GM19023 (cell line): Measurements from ENCODE around the gene MAFB.

Experiments
- ATAC-seq: cut with Tn5 transposase; IDR thresholded peaks from one replicate; pipeline ENCODE4 v1.9.1; 2021; ENCODE audit warnings: mild to moderate bottlenecking, moderate library complexity; ENCODE audit not compliant: unreplicated experiment

The MAFB gene

GRCh38 chr20:40663304-40663790 is 25.7 kb downstream of the MAFB start:
- no peak for ATAC-seq

GRCh38 chr20:40659567-40659966 is 29.5 kb downstream of the MAFB start:
- ATAC-seq: no peak

- no peak for ATAC-seq
These were observed 30.5 kb downstream of the MAFB start for GRCh38 chr20:40658509-40658908.

- no peak for ATAC-seq
These were observed 31.5 kb downstream of the MAFB start for GRCh38 chr20:40657526-40657925.

- ATAC-seq: no peak
These were observed 33.6 kb downstream of the MAFB start for GRCh38 chr20:40655451-40655850.

- no peak for ATAC-seq
These were observed 34.2 kb downstream of the MAFB start for GRCh38 chr20:40654876-40655275.

- no peak for ATAC-seq
These were observed 36.5 kb downstream of the MAFB start for GRCh38 chr20:40652441-40652987.

GRCh38 chr20:40651151-40651550 is 37.9 kb downstream of the MAFB start:
- no peak for ATAC-seq

- ATAC-seq: no peak
These were observed 38.3 kb downstream of the MAFB start for GRCh38 chr20:40650707-40651106.

- ATAC-seq: no peak
These were observed 40.6 kb downstream of the MAFB start for GRCh38 chr20:40648210-40649072.

- ATAC-seq: no peak
These were observed 42.2 kb downstream of the MAFB start for GRCh38 chr20:40646813-40647212.

- ATAC-seq: no peak
These were observed 42.7 kb downstream of the MAFB start for GRCh38 chr20:40646361-40646760.

GRCh38 chr20:40644863-40645262 is 44.2 kb downstream of the MAFB start:
- no peak for ATAC-seq

GRCh38 chr20:40643891-40644290 is 45.1 kb downstream of the MAFB start:
- ATAC-seq: no peak

- ATAC-seq: no peak
These were observed 47.2 kb downstream of the MAFB start for GRCh38 chr20:40641809-40642208.

GRCh38 chr20:40641202-40641601 is 47.8 kb downstream of the MAFB start:
- no peak for ATAC-seq

- ATAC-seq: no peak
These were observed 48.4 kb downstream of the MAFB start for GRCh38 chr20:40640667-40641066.

- ATAC-seq: no peak
These were observed 49.2 kb downstream of the MAFB start for GRCh38 chr20:40639676-40640355.

- no peak for ATAC-seq
These were observed 49.9 kb downstream of the MAFB start for GRCh38 chr20:40639132-40639531.

GRCh38 chr20:40638414-40638813 is 50.6 kb downstream of the MAFB start:
- ATAC-seq: no peak

GRCh38 chr20:40637176-40637575 is 51.9 kb downstream of the MAFB start:
- ATAC-seq: no peak

- no peak for ATAC-seq
These were observed 52.5 kb downstream of the MAFB start for GRCh38 chr20:40636486-40636885.
